HepG2 (cell line): ENCODE results near the gene ACTN1. TPM values are rescaled to one million over a fixed set of nuclear protein-coding genes. Genes with fewer than 3 reads are reported as not detected.

Experiments
- ATAC-seq: fragments of 200-7000 bp; cut with Tn5 transposase; 3 replicates; pipeline ENCODE4 v1.9.1; 2020; ENCODE audit warnings: mild to moderate bottlenecking, moderate library complexity
- BruUV-seq: library from RNA; stranded (reverse); fragments of 400-500 nt; replicated peaks from 2 replicates; lab custom pipeline; 2021; lab: Mats Ljungman, UMichigan
- CTCF ChIA-PET: fragments of 300-600 bp; formaldehyde crosslinking; extraction: SDS; loops from one replicate; lab custom pipeline; 2021; ENCODE audit warnings: low total read pairs, inconsistent platforms, low intra/inter-chr PET ratio; lab: Yijun Ruan, JAX
- POLR2A ChIA-PET: fragments of 350-600 bp; sonication (Branson Sonifier 250); formaldehyde crosslinking; loops from one replicate; lab custom pipeline; 2020; ENCODE audit warnings: antibody characterized with exemption, inconsistent platforms; lab: Yijun Ruan, JAX
- DNase-seq: peaks from one replicate; pipeline ENCODE4 v3.0.0-alpha.2; 2015; ENCODE audit warnings: low spot score
- FAIRE-seq: peaks from 3 replicates; lab custom pipeline; 2011; peaks lifted over from hg19 to GRCh38; lab: Jason Lieb, UNC
- H2AFZ ChIP-seq: one replicate; pipeline ENCODE4 v1.6.1; 2011; ENCODE audit warnings: low read length, inconsistent platforms
- H3K27ac ChIP-seq: fragments of 300-600 bp; 3 replicates; pipeline ENCODE4 v1.8.0; 2011; ENCODE audit warnings: mixed run types, mild to moderate bottlenecking, mixed read lengths, low read length, inconsistent platforms; ENCODE audit not compliant: insufficient read depth; ENCODE audit errors: extremely low read length
- H3K27me3 ChIP-seq, 2 experiments: fragments of 200-600 bp in 1 of 2; 2 replicates in 1 of 2; 3 replicates in 1 of 2; pipeline versions ENCODE4 v1.6.0 to v1.8.0; 2011; ENCODE audit warnings: low read length in 2 of 2, mild to moderate bottlenecking in 2 of 2, moderate library complexity in 2 of 2, inconsistent platforms in 1 of 2; ENCODE audit not compliant: insufficient read depth in 2 of 2, control insufficient read depth in 1 of 2
- H3K36me3 ChIP-seq, 2 experiments: fragments of 200-600 bp in 1 of 2; replicated peaks in 1 of 2; 2 replicates in 1 of 2; 3 replicates in 1 of 2; pipeline versions ENCODE4 v1.5.1 to v1.8.0; 2011; ENCODE audit warnings: low read length in 2 of 2, inconsistent platforms in 1 of 2; ENCODE audit not compliant: insufficient read depth in 2 of 2, control insufficient read depth in 1 of 2
- H3K4me1 ChIP-seq: 2 replicates; pipeline ENCODE4 v1.5.1; 2012; ENCODE audit warnings: low read length, inconsistent platforms; ENCODE audit not compliant: insufficient read depth
- H3K4me2 ChIP-seq: 2 replicates; pipeline ENCODE4 v1.6.0; 2011; ENCODE audit warnings: low read depth, low read length, inconsistent platforms
- H3K4me3 ChIP-seq, 3 experiments: fragments of 200-600 bp in 1 of 3; sonication (generic), shearing (Covaris generic) in 1 of 3; replicated peaks in 1 of 3; 2 replicates each; pipeline ENCODE4 v1.5.1; 2011 to 2016; ENCODE audit warnings: low read length in 3 of 3, inconsistent platforms in 2 of 3, low read depth in 2 of 3, mild to moderate bottlenecking in 2 of 3, control low read depth in 1 of 3, mixed read lengths in 1 of 3; ENCODE audit not compliant: insufficient read depth in 1 of 3
- H3K79me2 ChIP-seq: one replicate; pipeline ENCODE4 v1.6.1; 2011; ENCODE audit warnings: low read length, inconsistent platforms; ENCODE audit not compliant: insufficient read depth
- H3K9ac ChIP-seq: 2 replicates; pipeline ENCODE4 v1.6.0; 2011; ENCODE audit warnings: mild to moderate bottlenecking, low read depth, low read length, inconsistent platforms; ENCODE audit not compliant: insufficient read depth
- H3K9me3 ChIP-seq: 2 replicates; pipeline ENCODE4 v1.5.1; 2012; ENCODE audit warnings: mild to moderate bottlenecking, low read length
- H4K20me1 ChIP-seq: 2 replicates; pipeline ENCODE4 v1.6.0; 2011; ENCODE audit warnings: inconsistent platforms, mild to moderate bottlenecking, low read length, moderate library complexity; ENCODE audit not compliant: insufficient read depth
- DDIT3 ChIP-seq: sonication (generic); formaldehyde crosslinking; IDR thresholded peaks from 2 replicates; pipeline ENCODE4 v1.4.0; 2020; ENCODE audit warnings: mild to moderate bottlenecking, missing genetic modification reagents
- HIC2 ChIP-seq: sonication (generic); formaldehyde crosslinking; IDR thresholded peaks from 2 replicates; pipeline ENCODE4 v1.9.0; 2022; ENCODE audit warnings: low read depth, missing genetic modification reagents
- TP53 ChIP-seq: sonication (generic); formaldehyde crosslinking; conservative IDR thresholded peaks from 2 replicates; pipeline ENCODE4 v1.4.0; 2020; ENCODE audit warnings: missing genetic modification reagents
- ZBTB38 ChIP-seq: sonication (generic); formaldehyde crosslinking; IDR thresholded peaks from 2 replicates; pipeline ENCODE4 v1.5.1; 2020; ENCODE audit warnings: mild to moderate bottlenecking, missing genetic modification reagents
- ZFP91 ChIP-seq: sonication (generic); formaldehyde crosslinking; IDR thresholded peaks from 2 replicates; pipeline ENCODE4 v1.9.0; 2022; ENCODE audit warnings: missing genetic modification reagents, mild to moderate bottlenecking, borderline replicate concordance
- ZFY ChIP-seq: sonication (generic); formaldehyde crosslinking; IDR thresholded peaks from 2 replicates; pipeline ENCODE4 v1.4.0; 2020; ENCODE audit warnings: missing genetic modification reagents
- ZNF292 ChIP-seq: sonication (generic); formaldehyde crosslinking; IDR thresholded peaks from 2 replicates; pipeline ENCODE4 v1.8.1; 2022; ENCODE audit warnings: mild to moderate bottlenecking, low read depth, missing genetic modification reagents, borderline replicate concordance
- ZNF350 ChIP-seq: sonication (generic); formaldehyde crosslinking; IDR thresholded peaks from 2 replicates; pipeline ENCODE4 v1.4.0; 2020; ENCODE audit warnings: mild to moderate bottlenecking, low read depth, missing genetic modification reagents, borderline replicate concordance
- WGBS: methylation state at CpG from one replicate; pipeline ENCODE4 v1.1.6; 2017; ENCODE audit warnings: low lambda C conversion rate; 5-methylcytosine and 5-hydroxymethylcytosine counted together
- in situ Hi-C: cut with HindIII; loops from 2 replicates; pipeline ENCODE4 v1.10.0; 2017; ENCODE audit warnings: low pct_unique_long_range_greater_than_20kb; ENCODE audit not compliant: extremely low pct_ligation_motif_present
- intact Hi-C: fragments of 100-400 bp; cut with micrococcal nuclease; formaldehyde crosslinking; loops from one replicate; pipeline ENCODE4 v1.10.0; 2022; ENCODE audit not compliant: unreplicated experiment
- polyA plus RNA-seq, 8 experiments: library from polyadenylated mRNA; depleted of rRNA in 3 of 8; stranded (reverse) in 7 of 8; unstranded in 1 of 8; fragments of >200 nt; fragmentation: Illumina TruSeq in 4 of 8; extraction: Trizol in 4 of 8; gene quantifications; 2 replicates each; pipeline versions ENCODE4 v1.2.1 to v1.2.3, GENCODE V29; 2011 to 2016; ENCODE audit warnings: low read depth in 4 of 8, missing spikeins in 1 of 8, mixed read lengths in 1 of 8; ENCODE audit not compliant: insufficient read depth in 1 of 8
- total RNA-seq, 5 experiments: library from RNA; depleted of rRNA; stranded (reverse); fragments of >200 nt; fragmentation: Illumina TruSeq; extraction: Trizol; gene quantifications; 2 replicates each; pipeline ENCODE4 v1.2.3, GENCODE V29; 2016; ENCODE audit warnings: low read depth in 1 of 5
- TF ChIP-seq, protein P1 (sequence below): fragments of 450-650 bp; IDR thresholded peaks from 2 replicates; pipeline ENCODE4 v1.6.1; 2016
- TF ChIP-seq, protein P2 (sequence below): sonication (generic); formaldehyde crosslinking; IDR thresholded peaks from 2 replicates; pipeline ENCODE4 v1.5.0; 2020; ENCODE audit warnings: mild to moderate bottlenecking, missing genetic modification reagents, moderate library complexity
- TF ChIP-seq, protein P3 (sequence below): sonication (generic); formaldehyde crosslinking; IDR thresholded peaks from 2 replicates; pipeline ENCODE4 v1.5.0; 2020; ENCODE audit warnings: mild to moderate bottlenecking, missing genetic modification reagents, borderline replicate concordance

Gene ACTN1
- total and polyA plus RNA-seq, 2 of the 13 experiments (the other 11 are each of a cell fraction or from before 2014, with no cell fraction given): 58.6 to 162 TPM

DNA sequence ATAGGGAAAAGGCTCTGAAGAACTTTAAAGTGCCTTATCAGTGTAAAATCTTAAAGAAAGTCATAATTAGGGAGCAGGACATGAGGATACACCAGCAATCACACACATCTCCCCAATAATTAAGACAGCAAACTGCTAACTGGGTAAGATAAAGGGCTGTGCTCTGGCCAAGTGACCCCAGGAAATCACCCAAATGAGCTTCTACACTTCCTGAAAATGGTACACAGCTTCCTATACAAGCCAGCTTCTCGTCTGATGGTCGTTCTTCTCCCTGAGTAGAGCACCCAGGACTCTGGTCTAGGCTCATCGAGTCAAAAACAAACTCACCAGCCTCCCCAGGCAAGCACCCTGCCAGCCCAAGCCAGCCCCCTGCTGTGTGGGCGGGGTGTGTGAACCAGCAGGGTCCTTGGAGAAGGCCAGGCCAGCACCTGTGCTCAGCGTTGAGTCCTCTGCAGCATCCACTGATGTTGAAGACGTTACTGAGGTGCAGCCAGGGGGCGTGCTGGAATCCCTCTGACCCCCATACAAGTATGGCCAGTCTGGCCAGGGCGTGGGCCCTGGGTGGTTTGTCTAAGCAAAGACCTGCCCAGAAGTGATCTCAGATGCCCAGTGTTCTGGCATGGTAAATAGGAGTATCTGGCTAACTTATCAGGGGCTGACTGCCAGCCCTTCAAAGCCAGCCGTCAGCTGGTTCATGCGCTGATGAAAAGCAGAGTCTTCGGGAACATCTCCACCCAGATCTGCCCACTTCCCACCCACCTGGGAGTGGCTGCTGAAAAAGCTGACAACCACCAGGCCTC, 41.4 kb downstream of the ACTN1 start:
- H3K79me2 ChIP-seq: peaks cover 90% of the 10 kb centered on the region
- no peaks in the 10 kb centered on the region for H3K9me3 ChIP-seq
- no TSS peak for BruUV-seq
- CTCF ChIA-PET: interaction anchor here (1.2 to 1.3 kb wide), 2 partner anchors 42 to 65 kb away, joined by 3 to 4 read pairs; partner anchors contain the start of gene ACTN1
- peaks cover 16 to 20% of the 10 kb centered on the region in 2 experiments; a peak in 4 of 5 replicates for H3K36me3 ChIP-seq
- peak overlapping the region; percentile 80 for H3K4me2 ChIP-seq
- H3K27ac ChIP-seq: peak overlapping the region; percentile 61
- POLR2A ChIA-PET: interaction anchor here (3.0 to 3.2 kb wide), 2 partner anchors 13 to 39 kb away, joined by 11 to 31 read pairs; no protein-coding TSS in a partner anchor
- H4K20me1 ChIP-seq: peaks cover 17% of the 10 kb centered on the region; the same call in 1 of the 2 replicates
- H3K9ac ChIP-seq: peak overlapping the region; percentile 52; the same call in 1 of the 2 replicates
- in situ Hi-C loops: no loop called here
- H3K4me3 ChIP-seq: peak overlapping the region in 2 of 3 experiments; percentile 20 to 45; a peak in 3 of 6 replicates
- H3K27me3 ChIP-seq: no peaks in the 10 kb centered on the region
- intact Hi-C loops: loop anchor here (1.0 kb wide), 2 partner anchors 26 to 42 kb away; partner anchors contain the start of gene ACTN1
- 49% methylated on average over 6 of the region's 11 CpGs for WGBS
- FAIRE-seq (no peak), DNase-seq (no peak), ATAC-seq (peak; percentile 53)
- no peak overlapping the region for H2AFZ ChIP-seq
- H3K4me1 ChIP-seq: peaks cover 75% of the 10 kb centered on the region
- no peak for TF ChIP-seq DDIT3 (CRISPR knock-in tag)
- TF ChIP-seq ZNF292: 0 out of 2 replicates have a peak, but pooled peaks have one; percentile 6
- TF ChIP-seq HIC2 (CRISPR knock-in tag): 0 out of 2 replicates have a peak, but pooled peaks have one; percentile 44
- TF ChIP-seq ZFP91 (CRISPR knock-in tag): peak; percentile 20; the same call in 1 of the 2 replicates
- TF ChIP-seq, protein P1, sequence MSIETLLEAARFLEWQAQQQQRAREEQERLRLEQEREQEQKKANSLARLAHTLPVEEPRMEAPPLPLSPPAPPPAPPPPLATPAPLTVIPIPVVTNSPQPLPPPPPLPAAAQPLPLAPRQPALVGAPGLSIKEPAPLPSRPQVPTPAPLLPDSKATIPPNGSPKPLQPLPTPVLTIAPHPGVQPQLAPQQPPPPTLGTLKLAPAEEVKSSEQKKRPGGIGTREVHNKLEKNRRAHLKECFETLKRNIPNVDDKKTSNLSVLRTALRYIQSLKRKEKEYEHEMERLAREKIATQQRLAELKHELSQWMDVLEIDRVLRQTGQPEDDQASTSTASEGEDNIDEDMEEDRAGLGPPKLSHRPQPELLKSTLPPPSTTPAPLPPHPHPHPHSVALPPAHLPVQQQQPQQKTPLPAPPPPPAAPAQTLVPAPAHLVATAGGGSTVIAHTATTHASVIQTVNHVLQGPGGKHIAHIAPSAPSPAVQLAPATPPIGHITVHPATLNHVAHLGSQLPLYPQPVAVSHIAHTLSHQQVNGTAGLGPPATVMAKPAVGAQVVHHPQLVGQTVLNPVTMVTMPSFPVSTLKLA: no peak
- TF ChIP-seq TP53 (CRISPR knock-in tag): no peak
- TF ChIP-seq, protein P2, sequence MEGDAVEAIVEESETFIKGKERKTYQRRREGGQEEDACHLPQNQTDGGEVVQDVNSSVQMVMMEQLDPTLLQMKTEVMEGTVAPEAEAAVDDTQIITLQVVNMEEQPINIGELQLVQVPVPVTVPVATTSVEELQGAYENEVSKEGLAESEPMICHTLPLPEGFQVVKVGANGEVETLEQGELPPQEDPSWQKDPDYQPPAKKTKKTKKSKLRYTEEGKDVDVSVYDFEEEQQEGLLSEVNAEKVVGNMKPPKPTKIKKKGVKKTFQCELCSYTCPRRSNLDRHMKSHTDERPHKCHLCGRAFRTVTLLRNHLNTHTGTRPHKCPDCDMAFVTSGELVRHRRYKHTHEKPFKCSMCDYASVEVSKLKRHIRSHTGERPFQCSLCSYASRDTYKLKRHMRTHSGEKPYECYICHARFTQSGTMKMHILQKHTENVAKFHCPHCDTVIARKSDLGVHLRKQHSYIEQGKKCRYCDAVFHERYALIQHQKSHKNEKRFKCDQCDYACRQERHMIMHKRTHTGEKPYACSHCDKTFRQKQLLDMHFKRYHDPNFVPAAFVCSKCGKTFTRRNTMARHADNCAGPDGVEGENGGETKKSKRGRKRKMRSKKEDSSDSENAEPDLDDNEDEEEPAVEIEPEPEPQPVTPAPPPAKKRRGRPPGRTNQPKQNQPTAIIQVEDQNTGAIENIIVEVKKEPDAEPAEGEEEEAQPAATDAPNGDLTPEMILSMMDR: peak; percentile 75
- TF ChIP-seq ZBTB38 (CRISPR knock-in tag): 0 out of 2 replicates have a peak, but pooled peaks have one; percentile 10
- TF ChIP-seq ZNF350: 0 out of 2 replicates have a peak, but pooled peaks have one; percentile 18
- TF ChIP-seq ZFY (CRISPR knock-in tag): peak; percentile 26; the same call in 1 of the 2 replicates
- TF ChIP-seq, protein P3, sequence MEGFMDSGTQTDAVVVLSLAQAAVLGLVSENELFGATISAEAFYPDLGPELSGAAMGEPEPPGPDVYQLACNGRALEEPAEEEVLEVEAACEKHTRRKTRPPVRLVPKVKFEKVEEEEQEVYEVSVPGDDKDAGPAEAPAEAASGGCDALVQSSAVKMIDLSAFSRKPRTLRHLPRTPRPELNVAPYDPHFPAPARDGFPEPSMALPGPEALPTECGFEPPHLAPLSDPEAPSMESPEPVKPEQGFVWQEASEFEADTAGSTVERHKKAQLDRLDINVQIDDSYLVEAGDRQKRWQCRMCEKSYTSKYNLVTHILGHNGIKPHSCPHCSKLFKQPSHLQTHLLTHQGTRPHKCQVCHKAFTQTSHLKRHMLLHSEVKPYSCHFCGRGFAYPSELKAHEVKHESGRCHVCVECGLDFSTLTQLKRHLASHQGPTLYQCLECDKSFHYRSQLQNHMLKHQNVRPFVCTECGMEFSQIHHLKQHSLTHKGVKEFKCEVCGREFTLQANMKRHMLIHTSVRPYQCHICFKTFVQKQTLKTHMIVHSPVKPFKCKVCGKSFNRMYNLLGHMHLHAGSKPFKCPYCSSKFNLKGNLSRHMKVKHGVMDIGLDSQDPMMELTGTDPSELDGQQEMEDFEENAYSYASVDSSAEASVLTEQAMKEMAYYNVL (CRISPR knock-in tag): 0 out of 2 replicates have a peak, but pooled peaks have one; percentile 22
